Measurements from ENCODE around the gene FARP1. TPM values are rescaled to one million over a fixed set of nuclear protein-coding genes. Genes with fewer than 3 reads are reported as not detected.

Gene FARP1
- total and polyA plus RNA-seq, 10 of the 15 experiments (the other 5 are each of a cell fraction or from before 2014, with no cell fraction given) = 0.17 to 6.9 (median 0.68) TPM

DNA sequence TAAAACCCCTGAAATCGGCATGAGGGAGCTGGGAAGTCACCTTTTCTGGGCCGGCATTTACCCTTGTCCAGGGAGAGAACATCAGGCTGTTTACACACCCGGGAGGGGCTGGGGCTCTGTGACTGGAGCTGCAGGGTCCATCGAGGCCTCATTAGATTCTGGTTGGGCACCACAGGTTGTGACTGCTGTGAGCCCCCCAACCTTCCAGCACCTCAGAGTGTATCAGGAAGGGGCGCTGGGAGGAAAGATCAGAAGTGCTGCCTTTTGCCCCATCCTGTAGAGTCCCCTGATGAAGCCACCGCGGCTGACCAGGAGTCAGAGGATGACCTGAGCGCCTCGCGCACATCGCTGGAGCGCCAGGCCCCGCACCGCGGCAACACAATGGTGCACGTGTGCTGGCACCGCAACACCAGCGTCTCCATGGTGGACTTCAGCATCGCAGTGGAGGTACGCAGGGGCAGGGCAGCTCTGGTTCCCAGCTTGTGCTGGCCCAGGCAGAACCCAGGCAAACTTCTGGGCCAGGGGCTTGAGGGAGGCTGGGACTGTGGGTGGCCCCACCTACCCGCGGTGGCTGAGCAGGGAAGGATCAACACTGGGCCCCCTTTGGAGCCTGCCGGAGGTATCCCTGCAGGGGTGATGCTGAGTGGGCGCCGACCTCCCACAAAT lies 297.6 kb downstream of the FARP1 start:
- H3K4me1 ChIP-seq (ENCODE audit: control insufficient read depth, insufficient read depth, low read length) = peaks cover under 1% of the 10 kb centered on the region
- no peak overlapping the region for H3K27ac ChIP-seq (ENCODE audit: control insufficient read depth, insufficient read depth)
- H2AFZ ChIP-seq (ENCODE audit: control insufficient read depth, low read depth, low read length) = no peak overlapping the region
- ChIA-PET RAD21 (ENCODE audit: unreplicated experiment) (no interaction called here), POLR2A (interaction anchor here (0.6 kb wide), 1 partner anchor 1484 kb away, joined by 3 read pairs; no protein-coding TSS in a partner anchor), CTCF (interaction anchor here (0.6 to 9.1 kb wide), 3 partner anchors 213 to 583 kb away, joined by 3 to 135 read pairs (median 3); no protein-coding TSS in a partner anchor), SMC1A (ENCODE audit: uncharacterized antibody, unreplicated experiment) (interaction anchor here (1.0 to 2.0 kb wide), 2 partner anchors 213 to 584 kb away, joined by 3 to 5 read pairs; no protein-coding TSS in a partner anchor)
- no peak overlapping the region for H3K9ac ChIP-seq (ENCODE audit: control insufficient read depth, insufficient read depth, low read length)
- H4K20me1 ChIP-seq (ENCODE audit: control insufficient read depth, insufficient read depth) = no peaks in the 10 kb centered on the region
- no peaks in the 10 kb centered on the region for H3K79me2 ChIP-seq (ENCODE audit: control insufficient read depth, insufficient read depth, low read length)
- BruUV-seq (replicated peaks) = no TSS peak
- WGBS (ENCODE audit: insufficient coverage, insufficient replicate concordance, low lambda C conversion rate, missing lambda C conversion rate) = 83% methylated on average over 25 of the region's 25 CpGs
- H3K36me3 ChIP-seq (ENCODE audit: control insufficient read depth in 2 of 2, insufficient read depth in 2 of 2, low read length in 1 of 2) = no peaks in the 10 kb centered on the region
- in situ Hi-C loops (cut with MboI) = loop anchor here (10.0 kb wide), 2 partner anchors 404 to 586 kb away; no protein-coding TSS in a partner anchor
- H3K9me3 ChIP-seq (replicated peaks; ENCODE audit: control insufficient read depth, insufficient read depth, low read length) = no peaks in the 10 kb centered on the region
- H3K4me3 ChIP-seq = no peak overlapping the region
- TF ChIP-seq, protein P1, sequence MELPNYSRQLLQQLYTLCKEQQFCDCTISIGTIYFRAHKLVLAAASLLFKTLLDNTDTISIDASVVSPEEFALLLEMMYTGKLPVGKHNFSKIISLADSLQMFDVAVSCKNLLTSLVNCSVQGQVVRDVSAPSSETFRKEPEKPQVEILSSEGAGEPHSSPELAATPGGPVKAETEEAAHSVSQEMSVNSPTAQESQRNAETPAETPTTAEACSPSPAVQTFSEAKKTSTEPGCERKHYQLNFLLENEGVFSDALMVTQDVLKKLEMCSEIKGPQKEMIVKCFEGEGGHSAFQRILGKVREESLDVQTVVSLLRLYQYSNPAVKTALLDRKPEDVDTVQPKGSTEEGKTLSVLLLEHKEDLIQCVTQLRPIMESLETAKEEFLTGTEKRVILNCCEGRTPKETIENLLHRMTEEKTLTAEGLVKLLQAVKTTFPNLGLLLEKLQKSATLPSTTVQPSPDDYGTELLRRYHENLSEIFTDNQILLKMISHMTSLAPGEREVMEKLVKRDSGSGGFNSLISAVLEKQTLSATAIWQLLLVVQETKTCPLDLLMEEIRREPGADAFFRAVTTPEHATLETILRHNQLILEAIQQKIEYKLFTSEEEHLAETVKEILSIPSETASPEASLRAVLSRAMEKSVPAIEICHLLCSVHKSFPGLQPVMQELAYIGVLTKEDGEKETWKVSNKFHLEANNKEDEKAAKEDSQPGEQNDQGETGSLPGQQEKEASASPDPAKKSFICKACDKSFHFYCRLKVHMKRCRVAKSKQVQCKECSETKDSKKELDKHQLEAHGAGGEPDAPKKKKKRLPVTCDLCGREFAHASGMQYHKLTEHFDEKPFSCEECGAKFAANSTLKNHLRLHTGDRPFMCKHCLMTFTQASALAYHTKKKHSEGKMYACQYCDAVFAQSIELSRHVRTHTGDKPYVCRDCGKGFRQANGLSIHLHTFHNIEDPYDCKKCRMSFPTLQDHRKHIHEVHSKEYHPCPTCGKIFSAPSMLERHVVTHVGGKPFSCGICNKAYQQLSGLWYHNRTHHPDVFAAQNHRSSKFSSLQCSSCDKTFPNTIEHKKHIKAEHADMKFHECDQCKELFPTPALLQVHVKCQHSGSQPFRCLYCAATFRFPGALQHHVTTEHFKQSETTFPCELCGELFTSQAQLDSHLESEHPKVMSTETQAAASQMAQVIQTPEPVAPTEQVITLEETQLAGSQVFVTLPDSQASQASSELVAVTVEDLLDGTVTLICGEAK (IDR thresholded peaks at IDR 0.05; ENCODE audit: borderline replicate concordance) = no peak
- TF ChIP-seq ZSCAN29 (IDR thresholded peaks at IDR 0.05) (no peak), NFIC (IDR thresholded peaks at IDR 0.05; ENCODE audit: low read depth, low read length) (no peak), HDAC6 (IDR thresholded peaks at IDR 0.05; ENCODE audit: unreplicated experiment) (no peak), POLR2AphosphoS2 (IDR thresholded peaks at IDR 0.05; ENCODE audit: low read depth, low read length) (no peak), RB1 (IDR thresholded peaks at IDR 0.05; ENCODE audit: borderline replicate concordance) (no peak), STAT1 (conservative IDR thresholded peaks at IDR 0.05) (no peak), CREB1 (IDR thresholded peaks at IDR 0.05; ENCODE audit: low read depth) (no peak), MEF2B (IDR thresholded peaks at IDR 0.05; ENCODE audit: partially characterized antibody, poor library complexity, severe bottlenecking) (no peak), MTA3 (IDR thresholded peaks at IDR 0.05; ENCODE audit: borderline replicate concordance, low read length) (no peak)
- no peak for DNase-seq (ENCODE audit: low read depth, low spot score)
- H3K27me3 ChIP-seq (replicated peaks in 1 of 2; ENCODE audit: control insufficient read depth in 2 of 2, insufficient read depth in 2 of 2, low read length in 1 of 2) = no peaks in the 10 kb centered on the region
- no peak for FAIRE-seq
- no peak overlapping the region for H3K4me2 ChIP-seq (ENCODE audit: control insufficient read depth, insufficient read depth)
- ATAC-seq = no peak
- intact Hi-C loops (cut with micrococcal nuclease; ENCODE audit: unreplicated experiment) = no loop called here
